GM19240 (cell line): ENCODE data around the gene F7.
"Not testable (repeated sequence)": the region's sequence is repeated elsewhere in the genome, so short reads cannot be mapped to it uniquely, and the experiment has no call there.

Experiments used
- DNase-seq: peaks from one replicate; pipeline ENCODE4 v3.0.0; 2011; ENCODE audit warnings: low spot score; ENCODE audit not compliant: insufficient read length

The F7 gene

GRCh38 chr13:113072376-113072775 is 33.2 kb upstream of the F7 start:
- DNase-seq = no peak

- DNase-seq = no peak
These were observed 31.6 kb upstream of the F7 start for GRCh38 chr13:113073942-113074341.

DNA sequence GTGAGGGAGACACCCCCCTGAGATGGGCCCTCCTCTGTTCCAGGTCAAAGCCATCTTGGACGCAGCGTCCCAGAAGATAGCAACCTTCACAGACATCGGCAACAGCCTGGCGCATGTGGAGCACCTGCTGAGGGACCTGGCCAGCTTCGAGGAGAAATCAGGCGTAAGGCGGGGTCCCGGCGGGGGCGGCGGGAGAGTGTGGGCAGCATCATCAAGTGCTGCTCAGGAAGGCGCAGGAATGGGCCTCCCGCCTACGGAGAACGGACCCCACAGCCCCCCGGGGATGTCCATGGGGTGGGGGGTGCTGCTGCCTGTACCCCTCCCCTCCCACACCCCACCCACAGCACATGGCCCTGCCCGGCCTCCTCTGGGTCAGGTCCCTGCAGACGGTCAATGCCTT is 31.2 kb upstream of the F7 start:
- DNase-seq = no peak

- DNase-seq = no peak
These were observed 30.7 kb upstream of the F7 start for GRCh38 chr13:113074876-113075275.

DNA sequence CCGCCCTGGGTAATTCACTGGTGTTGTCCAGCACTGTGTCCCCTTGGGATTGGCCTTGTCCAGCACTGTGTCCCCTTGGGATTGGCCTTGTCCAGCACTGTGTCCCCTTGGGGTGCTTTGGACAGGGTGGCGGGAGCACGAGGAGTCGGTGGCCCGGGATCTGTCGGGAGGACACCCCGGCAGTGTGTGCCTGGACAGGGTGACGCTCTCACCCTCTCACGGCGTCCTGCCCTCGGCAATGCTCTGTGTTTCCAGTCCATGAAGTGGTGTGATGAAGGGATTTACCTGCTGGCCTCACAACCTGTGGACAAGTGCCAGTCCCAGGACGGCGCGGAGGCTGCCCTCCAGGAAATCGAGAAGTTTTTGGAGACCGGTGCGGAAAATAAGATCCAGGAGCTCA is 29.9 kb upstream of the F7 start:
- no peak for DNase-seq

DNA sequence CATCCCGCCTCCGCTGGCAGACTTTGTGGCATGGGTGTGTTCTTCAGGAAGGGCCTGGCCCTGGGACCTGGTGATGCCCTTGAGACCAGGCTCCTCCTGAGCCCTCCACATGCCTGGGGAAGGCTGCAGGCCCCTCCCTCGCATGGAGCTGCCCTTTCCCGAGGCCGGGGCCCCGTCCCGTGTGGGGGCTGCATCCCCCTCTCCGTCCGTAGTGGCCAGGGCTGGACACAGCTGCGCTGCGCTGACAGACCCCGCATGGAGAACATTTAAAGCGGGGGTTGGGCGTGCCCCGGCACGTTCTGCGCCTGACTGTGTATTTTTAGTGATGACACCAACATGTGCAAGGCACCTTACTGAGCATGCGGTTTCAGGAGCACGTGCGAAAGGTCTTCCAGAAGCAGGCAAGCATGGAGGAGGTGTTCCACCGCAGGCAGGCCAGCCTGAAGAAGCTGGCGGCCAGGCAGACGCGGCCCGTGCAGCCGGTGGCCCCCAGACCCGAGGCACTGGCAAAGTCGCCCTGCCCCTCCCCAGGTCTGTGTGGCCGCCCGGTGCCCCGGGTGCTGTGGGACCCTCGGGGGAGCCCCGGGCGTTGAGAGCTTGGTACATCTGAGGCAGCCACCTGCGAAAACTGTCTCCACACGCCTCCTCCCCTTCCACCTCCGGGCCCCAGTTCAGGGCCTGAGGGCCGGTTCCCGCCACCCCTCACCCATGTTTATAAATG is 28.8 kb upstream of the F7 start:
- no peak for DNase-seq

DNA sequence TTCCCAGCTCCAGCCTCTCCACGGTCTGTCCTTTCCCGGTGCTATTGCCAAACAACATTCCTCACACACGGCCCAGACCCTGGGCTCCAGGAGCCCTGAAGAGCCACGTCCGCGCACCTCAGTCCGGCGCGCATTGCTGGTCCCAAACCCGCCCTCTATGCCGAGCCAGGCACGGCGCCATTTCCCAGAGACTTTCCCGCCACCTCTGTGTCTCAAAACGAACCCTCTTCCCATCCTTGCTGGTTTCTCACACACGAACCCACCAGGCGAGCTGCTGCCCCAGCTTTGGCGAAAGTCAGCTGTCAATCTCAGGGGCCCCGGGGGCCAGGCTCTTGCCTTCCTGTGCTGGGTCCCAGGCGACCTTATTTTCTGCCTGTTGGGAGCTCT is 28.0 kb upstream of the F7 start:
- DNase-seq = no peak

- DNase-seq = no peak
These were observed 27.4 kb upstream of the F7 start for GRCh38 chr13:113077953-113078901.

- no peak for DNase-seq
These were observed 26.4 kb upstream of the F7 start for GRCh38 chr13:113078902-113079780.

DNA sequence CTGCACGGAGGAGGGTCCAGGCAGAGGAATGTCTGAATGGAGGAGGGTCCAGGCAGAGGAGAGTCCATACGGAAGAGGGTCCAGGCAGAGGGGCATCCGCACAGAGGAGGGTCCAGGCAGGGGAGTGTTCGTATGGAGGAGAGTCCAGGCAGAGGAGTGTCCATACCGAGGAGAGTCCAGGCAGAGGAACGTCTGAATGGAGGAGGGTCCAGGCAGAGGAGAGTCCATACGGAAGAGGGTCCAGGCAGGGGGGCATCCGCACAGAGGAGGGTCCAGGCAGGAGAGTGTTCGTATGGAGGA is 25.9 kb upstream of the F7 start:
- not testable (repeated sequence) for DNase-seq

DNA sequence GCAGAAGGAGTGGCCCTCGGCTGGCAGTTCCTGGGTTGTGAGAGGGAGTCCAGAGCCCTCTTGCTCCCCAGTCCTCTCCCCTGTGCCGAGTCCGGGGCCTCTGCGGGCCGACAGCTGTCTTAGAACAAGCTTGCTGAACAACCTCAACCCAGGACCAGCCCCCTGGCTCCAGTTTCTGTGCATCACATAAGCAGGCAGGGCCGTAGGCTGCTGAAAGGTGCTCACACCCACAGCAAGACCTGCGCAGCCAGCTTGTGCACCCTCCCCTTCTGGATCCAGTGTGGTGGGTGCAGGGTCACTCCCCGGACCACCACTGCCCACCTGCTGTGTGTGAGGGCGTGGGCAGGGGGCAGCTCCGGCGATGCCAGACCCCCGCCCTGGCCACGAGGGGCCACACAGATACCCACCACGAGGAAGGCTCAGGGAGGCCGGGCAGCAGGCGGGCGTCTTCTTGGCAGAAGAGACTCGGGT is 25.2 kb upstream of the F7 start:
- DNase-seq = no peak

- DNase-seq = no peak
These were observed 24.6 kb upstream of the F7 start for GRCh38 chr13:113080901-113081521.

- DNase-seq = no peak
These were observed 23.2 kb upstream of the F7 start for GRCh38 chr13:113082198-113083021.

DNA sequence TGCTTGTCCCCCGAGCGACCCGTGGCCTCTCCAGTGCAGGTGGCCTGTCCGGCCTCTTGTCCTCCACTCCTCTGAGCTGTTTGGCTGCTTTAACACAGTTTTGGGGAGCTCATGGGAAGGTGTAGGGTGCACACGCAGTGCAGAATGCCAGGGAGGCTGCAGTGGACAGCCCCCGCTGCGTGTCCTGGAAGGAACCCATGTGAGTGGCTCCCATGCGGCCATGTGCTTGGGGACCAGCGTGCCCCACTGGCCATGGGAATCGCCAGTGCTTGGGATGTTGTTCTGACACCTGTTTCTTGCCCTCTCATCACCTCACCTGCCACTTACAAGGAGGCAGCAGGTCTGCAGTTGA is 22.6 kb upstream of the F7 start:
- DNase-seq = no peak

DNA sequence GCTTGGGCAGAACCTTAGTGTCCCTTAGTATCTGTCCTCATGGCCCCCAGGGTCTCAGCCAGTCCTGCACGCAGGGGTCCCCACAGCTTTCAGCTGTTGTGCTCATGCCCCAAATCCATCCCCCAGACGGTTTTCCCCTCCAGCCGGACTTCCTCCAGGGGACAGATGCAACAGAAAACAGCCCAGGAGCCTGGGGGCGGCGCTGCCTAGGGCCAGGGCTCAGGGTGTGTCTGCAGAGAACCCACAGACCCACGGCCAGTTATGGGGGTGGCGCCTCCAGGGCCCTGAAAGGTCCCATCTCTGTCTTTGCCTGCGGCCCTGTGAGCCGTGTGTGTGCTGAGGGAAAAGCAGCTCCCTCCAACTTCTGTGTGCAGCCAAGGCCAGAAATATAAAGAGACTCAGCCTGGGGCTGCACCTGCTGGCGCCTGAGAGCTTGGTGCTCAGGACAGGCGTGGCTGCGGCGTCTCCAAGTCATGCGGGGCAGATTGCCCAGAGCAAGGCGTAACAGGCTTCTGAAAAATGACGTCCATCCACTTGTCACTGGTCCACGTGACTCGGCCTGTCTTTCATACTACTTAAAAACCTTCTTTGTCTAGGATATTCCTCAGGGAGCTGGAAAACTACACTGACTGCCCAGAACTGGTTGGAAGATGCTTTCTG is 22.1 kb upstream of the F7 start:
- DNase-seq = no peak

GRCh38 chr13:113084094-113084942 is 21.3 kb upstream of the F7 start:
- DNase-seq = no peak

- no peak for DNase-seq
These were observed 20.5 kb upstream of the F7 start for GRCh38 chr13:113084943-113085540.

DNA sequence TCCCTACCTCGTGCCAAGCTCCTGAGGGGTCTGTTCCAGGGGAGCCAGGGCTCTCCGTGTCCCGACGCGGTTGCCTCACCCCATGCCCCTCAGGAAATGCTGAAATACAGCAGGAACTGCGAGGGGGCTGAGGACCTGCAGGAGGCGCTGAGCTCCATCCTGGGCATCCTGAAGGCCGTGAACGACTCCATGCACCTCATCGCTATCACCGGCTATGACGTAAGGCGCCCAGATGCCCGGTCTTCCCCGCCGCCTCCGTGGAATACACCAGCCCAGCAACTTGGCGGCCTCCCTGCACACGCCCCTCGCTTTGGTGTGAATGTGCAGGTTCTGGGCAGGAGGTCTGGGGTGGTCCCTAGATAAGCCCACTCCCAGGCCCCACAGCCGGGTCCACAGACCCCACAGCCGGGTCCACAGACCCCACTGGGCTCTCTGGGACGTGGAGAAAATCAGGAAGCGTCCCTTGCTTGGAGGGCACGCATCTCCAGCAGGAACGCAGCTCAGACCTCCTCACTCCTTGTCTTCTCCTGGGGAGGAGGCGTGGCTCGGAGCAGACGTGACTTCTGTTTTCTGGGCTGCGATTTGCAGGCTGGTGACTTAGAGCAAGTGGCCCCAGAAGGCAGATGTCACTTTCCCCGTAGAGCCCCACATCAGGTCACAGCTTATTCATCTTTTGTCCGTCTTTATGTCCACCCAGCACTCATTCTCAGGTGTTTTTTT is 19.4 kb upstream of the F7 start:
- DNase-seq = no peak
